B cell (primary cell): Measurements from ENCODE around the gene LGALS4. TPM values are rescaled to one million over a fixed set of nuclear protein-coding genes. Genes with fewer than 3 reads are reported as not detected.

Source experiments
- ATAC-seq: fragments of 200-7000 bp; cut with Tn5 transposase; one replicate; pipeline ENCODE4 v1.10.0; 2021; ENCODE audit warnings: low read depth, mild to moderate bottlenecking, moderate number of reproducible peaks, moderate library complexity
- CTCF ChIA-PET: fragments of 350-600 bp; sonication (Branson Sonifier 250); formaldehyde crosslinking; loops from one replicate; lab custom pipeline; 2021; ENCODE audit warnings: antibody characterized with exemption, inconsistent platforms; lab: Charles Lee
- POLR2A ChIA-PET: fragments of 350-600 bp; sonication (Branson Sonifier 250); formaldehyde crosslinking; loops from one replicate; lab custom pipeline; 2021; ENCODE audit warnings: antibody characterized with exemption; lab: Charles Lee
- DNase-seq: peaks from one replicate; pipeline ENCODE4 v3.0.0; 2013
- H2AFZ ChIP-seq: 2 replicates; pipeline ENCODE4 v1.6.1; 2012; ENCODE audit warnings: mild to moderate bottlenecking, low read depth, low read length; ENCODE audit not compliant: insufficient read depth, poor library complexity, severe bottlenecking
- H3K27ac ChIP-seq, 2 donors: 1 replicate in 1 of 2; 2 replicates in 1 of 2; pipeline ENCODE4 v1.5.1; 2012 to 2013; ENCODE audit warnings: low read length in 2 of 2, mild to moderate bottlenecking in 2 of 2, moderate library complexity in 1 of 2
- H3K27me3 ChIP-seq, 4 experiments: fragments of 200-600 bp in 1 of 4; sonication (generic) in 1 of 4; replicated peaks in 1 of 4; 1 replicate in 2 of 4; 2 replicates in 2 of 4; pipeline versions ENCODE4 v1.6.1 to v1.7.0; 2013 to 2016; ENCODE audit warnings: low read length in 3 of 4, mild to moderate bottlenecking in 2 of 4, mixed read lengths in 1 of 4, moderate library complexity in 1 of 4; ENCODE audit not compliant: insufficient read depth in 4 of 4, control insufficient read depth in 3 of 4; ENCODE audit errors: control extremely low read depth in 1 of 4
- H3K36me3 ChIP-seq, 2 experiments: replicated peaks in 1 of 2; 1 replicate in 1 of 2; 2 replicates in 1 of 2; pipeline versions ENCODE4 v1.6.1 to v1.7.1; 2013; ENCODE audit warnings: low read length in 1 of 2; ENCODE audit not compliant: insufficient read depth in 2 of 2, control insufficient read depth in 1 of 2; ENCODE audit errors: control extremely low read depth in 1 of 2, extremely low read depth in 1 of 2
- H3K4me1 ChIP-seq, 2 donors: fragments of 200-600 bp in 1 of 2; sonication (generic) in 1 of 2; 1 replicate in 1 of 2; 2 replicates in 1 of 2; pipeline versions ENCODE4 v1.5.1 to v1.6.1; 2013 to 2017; ENCODE audit warnings: low read length in 2 of 2; ENCODE audit not compliant: control insufficient read depth in 2 of 2, insufficient read depth in 2 of 2
- H3K4me2 ChIP-seq: replicated peaks from 2 replicates; pipeline ENCODE3; 2012; ENCODE audit warnings: mild to moderate bottlenecking, low read depth, low read length; ENCODE audit not compliant: poor library complexity, severe bottlenecking
- H3K4me3 ChIP-seq, 5 experiments: fragments of 200-600 bp in 1 of 5; sonication (generic) in 1 of 5; 1 replicate in 3 of 5; 2 replicates in 2 of 5; pipeline versions ENCODE4 v1.5.1 to v1.7.0; 2011 to 2016; ENCODE audit warnings: low read length in 4 of 5, mild to moderate bottlenecking in 4 of 5, low read depth in 2 of 5, control low read depth in 1 of 5, moderate library complexity in 1 of 5; ENCODE audit not compliant: insufficient read depth in 1 of 5; ENCODE audit errors: control extremely low read depth in 1 of 5, extremely low read depth in 1 of 5
- H3K79me2 ChIP-seq: fragments of 200-600 bp; sonication (generic); one replicate; pipeline ENCODE4 v1.6.0; 2016; ENCODE audit warnings: low read length; ENCODE audit not compliant: control insufficient read depth, insufficient read depth
- H3K9ac ChIP-seq: fragments of 200-600 bp; sonication (generic); 2 replicates; pipeline ENCODE4 v1.6.1; 2017; ENCODE audit warnings: mild to moderate bottlenecking, low read length, moderate library complexity
- H3K9me3 ChIP-seq, 3 donors: one replicate each; pipeline versions ENCODE4 v1.6.1 to v1.7.1; 2013; ENCODE audit warnings: low read length in 2 of 3; ENCODE audit not compliant: control insufficient read depth in 2 of 3, insufficient read depth in 1 of 3; ENCODE audit errors: control extremely low read depth in 1 of 3
- H4K20me1 ChIP-seq: 2 replicates; pipeline ENCODE4 v1.6.0; 2012; ENCODE audit warnings: mild to moderate bottlenecking, low read length; ENCODE audit not compliant: insufficient read depth, control insufficient read depth, poor library complexity, severe bottlenecking
- H3K27ac Mint-ChIP-seq: one replicate; pipeline ENCODE4 v1.8.0; 2021; ENCODE audit warnings: mixed read lengths
- H3K27me3 Mint-ChIP-seq: one replicate; pipeline ENCODE4 v1.8.0; 2021; ENCODE audit warnings: mixed read lengths
- H3K4me1 Mint-ChIP-seq: one replicate; pipeline ENCODE4 v1.8.0; 2021; ENCODE audit warnings: mixed read lengths
- H3K4me3 Mint-ChIP-seq: one replicate; pipeline ENCODE4 v1.8.0; 2021; ENCODE audit warnings: mixed read lengths
- H3K9me3 Mint-ChIP-seq: one replicate; pipeline ENCODE4 v1.8.0; 2022; ENCODE audit warnings: mixed read lengths; ENCODE audit not compliant: insufficient read depth
- EZH2 ChIP-seq: IDR thresholded peaks from 2 replicates; pipeline ENCODE4 v1.6.1; 2012; ENCODE audit warnings: borderline replicate concordance, low read depth, mild to moderate bottlenecking, moderate library complexity, low read length; ENCODE audit not compliant: insufficient read depth, poor library complexity, severe bottlenecking
- WGBS: methylation state at CpG from one replicate; pipeline ENCODE4 v1.1.5; 2013; ENCODE audit warnings: missing lambda C conversion rate; ENCODE audit not compliant: insufficient coverage; 5-methylcytosine and 5-hydroxymethylcytosine counted together
- intact Hi-C: fragments of 100-400 bp; cut with micrococcal nuclease; formaldehyde crosslinking; loops from one replicate; pipeline ENCODE4 v1.10.0; 2022
- polyA plus RNA-seq: library from polyadenylated mRNA; depleted of rRNA; stranded (reverse); fragments of >200 nt; gene quantifications from 2 replicates; pipeline ENCODE4 v1.2.3, GENCODE V29; 2012
- total RNA-seq, 2 donors: library from RNA; stranded (reverse); fragments of 120-200 nt in 1 of 2; gene quantifications; 1 replicate in 1 of 2; 2 replicates in 1 of 2; pipeline versions ENCODE4 v1.2.3 to v1.2.4, GENCODE V29; 2013 to 2022
- TF ChIP-seq, protein P1 (sequence below): fragments of 200-600 bp; IDR thresholded peaks from one replicate; pipeline ENCODE4 v1.8.0; 2022; ENCODE audit warnings: antibody characterized with exemption, mild to moderate bottlenecking

Gene LGALS4
- total and polyA plus RNA-seq, 2 donors (not counting 1 experiment from before 2014, with no cell fraction given) = 5.4 to 8.4 TPM

DNA sequence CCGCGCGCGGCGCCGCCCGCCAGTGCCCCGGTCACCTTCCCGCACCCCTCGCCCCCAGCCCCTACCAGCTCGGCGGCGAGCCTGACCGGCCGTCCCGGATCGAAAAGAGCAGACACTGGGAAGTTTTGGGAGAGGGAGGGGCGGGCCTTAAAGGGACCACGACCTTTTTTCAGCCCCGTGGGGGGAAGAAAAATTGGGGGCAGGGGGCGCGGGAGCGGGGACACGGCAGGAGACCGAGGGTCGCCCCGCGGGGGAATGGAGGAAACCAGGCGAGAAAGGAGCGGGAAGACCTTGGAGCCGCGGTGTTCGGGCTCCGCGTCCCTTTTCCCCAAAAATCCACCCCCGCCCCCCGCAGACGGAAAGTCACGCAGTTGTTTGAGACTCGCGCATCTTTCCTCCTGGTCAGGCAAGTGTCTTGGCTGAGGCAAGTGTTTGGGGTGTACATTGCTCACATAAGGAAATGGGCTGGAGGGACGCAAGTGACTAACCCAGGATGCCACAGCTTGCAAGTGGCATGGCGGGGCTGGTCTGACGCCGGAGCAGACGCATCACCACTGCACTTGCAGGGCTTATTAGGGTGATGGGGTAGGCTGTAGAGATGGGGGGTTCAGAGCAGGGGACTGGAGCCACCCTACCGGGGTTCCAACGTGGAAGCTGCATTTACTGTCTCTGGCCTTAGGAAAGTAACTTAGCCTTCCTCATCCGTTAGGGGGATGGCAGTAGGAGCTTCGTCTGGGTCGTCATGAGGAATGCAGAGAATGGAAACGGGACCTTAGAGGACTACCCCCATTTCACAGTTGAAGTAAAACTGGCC, 39.7 kb upstream of the LGALS4 start:
- Histone ChIP-seq H3K9me3 (peaks cover 0 to 7% (median 0%) of the 10 kb centered on the region in 3 donors), H3K4me1 (peaks cover 38 to 53% of the 10 kb centered on the region in 2 donors), H3K36me3 (peaks cover 2 to 14% of the 10 kb centered on the region in 2 experiments), H4K20me1 (peaks cover 17% of the 10 kb centered on the region), H3K27me3 (no peaks in the 10 kb centered on the region), H3K4me2 (peak overlapping the region; percentile 76), H3K27ac (peak overlapping the region; percentile 95 to 96), H3K79me2 (peaks cover 16% of the 10 kb centered on the region), H2AFZ (peak overlapping the region; percentile 76), H3K4me3 (peak overlapping the region; percentile 70 to 93 (median 83)), H3K9ac (peak overlapping the region; percentile 77)
- Mint-ChIP-seq H3K27me3 (no peaks in the 10 kb centered on the region), H3K27ac (peak overlapping the region; percentile 100), H3K4me3 (peak overlapping the region; percentile 100), H3K4me1 (peaks cover 54% of the 10 kb centered on the region), H3K9me3 (no peaks in the 10 kb centered on the region)
- ChIA-PET POLR2A (interaction anchor here (0.6 to 8.7 kb wide), 8 partner anchors 9 to 804 kb away, joined by 3 to 237 read pairs (median 7); partner anchors contain the start of genes ECH1, NFKBIB, RINL and SIRT2), CTCF (interaction anchor here (0.8 to 4.6 kb wide), 9 partner anchors 8 to 218 kb away, joined by 3 to 62 read pairs (median 6); partner anchors contain the start of genes MRPS12, RINL and SARS2)
- peak; percentile 74 for DNase-seq
- WGBS = 2% methylated on average over 40 of the region's 52 CpGs
- no peak for ATAC-seq
- intact Hi-C loops = loop anchor here (1.0 to 5.0 kb wide), 2 partner anchors 35 to 205 kb away; partner anchors contain the start of gene ACTN4
- TF ChIP-seq, protein P1, sequence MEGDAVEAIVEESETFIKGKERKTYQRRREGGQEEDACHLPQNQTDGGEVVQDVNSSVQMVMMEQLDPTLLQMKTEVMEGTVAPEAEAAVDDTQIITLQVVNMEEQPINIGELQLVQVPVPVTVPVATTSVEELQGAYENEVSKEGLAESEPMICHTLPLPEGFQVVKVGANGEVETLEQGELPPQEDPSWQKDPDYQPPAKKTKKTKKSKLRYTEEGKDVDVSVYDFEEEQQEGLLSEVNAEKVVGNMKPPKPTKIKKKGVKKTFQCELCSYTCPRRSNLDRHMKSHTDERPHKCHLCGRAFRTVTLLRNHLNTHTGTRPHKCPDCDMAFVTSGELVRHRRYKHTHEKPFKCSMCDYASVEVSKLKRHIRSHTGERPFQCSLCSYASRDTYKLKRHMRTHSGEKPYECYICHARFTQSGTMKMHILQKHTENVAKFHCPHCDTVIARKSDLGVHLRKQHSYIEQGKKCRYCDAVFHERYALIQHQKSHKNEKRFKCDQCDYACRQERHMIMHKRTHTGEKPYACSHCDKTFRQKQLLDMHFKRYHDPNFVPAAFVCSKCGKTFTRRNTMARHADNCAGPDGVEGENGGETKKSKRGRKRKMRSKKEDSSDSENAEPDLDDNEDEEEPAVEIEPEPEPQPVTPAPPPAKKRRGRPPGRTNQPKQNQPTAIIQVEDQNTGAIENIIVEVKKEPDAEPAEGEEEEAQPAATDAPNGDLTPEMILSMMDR = no peak
- no peak for TF ChIP-seq EZH2
